Measurements from ENCODE around the gene TEAD1.

TEAD1 gene

GRCh38 chr11:12810568-12810894 lies 136.3 kb downstream of the TEAD1 start:
- no peak for DNase-seq (ENCODE audit: low spot score)

- DNase-seq (ENCODE audit: low spot score), result no peak
Measured at GRCh38 chr11:12811861-12812260, 137.6 kb downstream of the TEAD1 start.

- no peak for DNase-seq (ENCODE audit: low spot score)
Measured at GRCh38 chr11:12812849-12813248, 138.6 kb downstream of the TEAD1 start.

- DNase-seq (ENCODE audit: low spot score), result no peak
Measured at GRCh38 chr11:12813371-12814225, 139.4 kb downstream of the TEAD1 start.

GRCh38 chr11:12815129-12815480 lies 140.9 kb downstream of the TEAD1 start:
- DNase-seq (ENCODE audit: low spot score), result no peak

- DNase-seq (ENCODE audit: low spot score), result no peak
Measured at GRCh38 chr11:12815931-12816494, 141.8 kb downstream of the TEAD1 start.

DNA sequence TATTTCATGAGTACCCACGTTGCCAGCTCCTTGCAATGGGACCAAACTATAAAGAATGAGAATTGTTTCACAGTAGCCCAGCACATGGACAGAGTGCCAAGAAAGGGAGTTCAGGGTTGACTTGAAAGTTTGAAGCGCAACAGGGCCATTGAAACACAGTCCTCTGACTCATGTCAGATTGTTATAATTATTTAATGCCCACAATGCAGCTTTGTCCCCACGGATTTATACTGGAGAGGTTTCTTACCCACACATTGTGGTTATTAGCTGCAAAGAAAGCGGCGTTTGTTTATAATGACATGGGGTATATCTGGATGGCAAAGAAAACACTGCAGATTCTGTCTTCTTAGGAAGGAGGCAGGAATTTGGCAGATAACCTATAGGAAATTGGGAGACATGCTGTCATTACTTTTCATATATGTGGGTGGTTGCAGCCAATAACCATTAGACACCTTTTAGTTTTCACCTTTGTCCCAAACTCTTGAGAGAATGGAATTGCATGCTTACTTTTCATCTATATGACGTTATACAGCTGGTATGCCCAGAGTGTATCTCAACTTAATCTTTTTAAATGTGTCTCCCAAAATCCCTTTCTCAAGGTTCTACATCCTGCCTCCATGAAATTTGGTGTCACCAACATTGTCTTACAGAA lies 143.6 kb downstream of the TEAD1 start:
- DNase-seq (ENCODE audit: low spot score), result no peak

GRCh38 chr11:12818333-12819015 lies 144.3 kb downstream of the TEAD1 start:
- DNase-seq (ENCODE audit: low spot score), result no peak

- no peak for DNase-seq (ENCODE audit: low spot score)
Measured at GRCh38 chr11:12822392-12823022, 148.3 kb downstream of the TEAD1 start.

DNA sequence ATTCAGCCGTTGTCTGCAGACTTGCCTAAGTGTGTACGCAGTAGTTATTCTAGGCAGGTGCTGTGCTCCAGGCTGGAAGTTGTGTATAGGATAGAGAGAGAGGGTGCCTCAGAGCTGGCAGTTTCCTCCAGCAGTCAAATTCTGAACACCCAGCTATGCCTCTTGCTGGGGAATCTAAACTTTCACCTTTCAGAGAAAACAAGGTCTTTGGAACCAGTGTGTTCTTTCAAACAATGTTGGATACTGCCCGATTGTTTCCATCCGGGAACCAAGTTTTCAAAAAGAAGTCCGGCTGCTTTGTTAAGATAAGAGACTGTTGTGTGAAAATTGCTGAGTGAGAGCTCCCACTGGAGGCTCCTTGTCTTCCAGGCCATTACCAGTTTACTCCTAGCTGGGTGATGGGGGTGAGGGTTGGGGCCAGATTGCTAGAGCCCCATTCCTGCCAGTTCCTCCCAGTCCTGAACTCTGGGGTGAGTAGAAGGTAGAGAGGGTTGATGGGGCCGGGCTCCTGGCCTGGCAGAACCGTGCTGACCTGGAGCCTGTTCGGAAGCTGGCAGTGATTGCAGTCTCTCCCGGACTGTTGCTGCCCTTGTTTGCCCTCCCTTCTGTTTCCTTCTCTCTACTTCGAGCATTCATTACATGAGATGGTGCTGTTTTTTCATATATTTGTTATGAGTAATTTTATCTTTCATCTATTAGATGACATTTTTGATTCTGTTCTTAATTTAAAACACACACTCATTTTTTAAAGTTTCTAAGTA lies 150.2 kb downstream of the TEAD1 start:
- no peak for DNase-seq (ENCODE audit: low spot score)

GRCh38 chr11:12826441-12826840 lies 152.2 kb downstream of the TEAD1 start:
- DNase-seq (ENCODE audit: low spot score), result no peak

DNA sequence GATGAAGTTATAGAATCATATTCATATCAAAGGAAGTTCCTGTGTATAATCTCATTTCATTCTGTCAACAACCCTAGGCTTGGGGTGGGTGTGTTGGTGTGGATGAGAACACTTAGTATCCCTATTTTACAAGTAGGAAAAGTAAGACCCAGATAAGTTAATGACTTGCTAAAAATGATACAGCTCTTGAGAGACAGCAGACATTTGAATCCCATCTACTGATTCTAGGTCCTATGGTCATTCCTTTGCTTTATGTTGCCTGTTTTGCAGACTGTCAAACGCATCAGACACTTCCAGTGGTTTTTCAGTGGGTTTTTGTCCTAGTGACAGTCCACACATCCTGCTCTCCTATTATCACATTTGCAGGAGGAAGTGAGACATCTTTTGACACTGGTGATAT lies 153.1 kb downstream of the TEAD1 start:
- no peak for DNase-seq (ENCODE audit: low spot score)

GRCh38 chr11:12827929-12828812 lies 153.9 kb downstream of the TEAD1 start:
- no peak for DNase-seq (ENCODE audit: low spot score)

GRCh38 chr11:12829131-12829530 lies 154.9 kb downstream of the TEAD1 start:
- DNase-seq (ENCODE audit: low spot score), result no peak

DNA sequence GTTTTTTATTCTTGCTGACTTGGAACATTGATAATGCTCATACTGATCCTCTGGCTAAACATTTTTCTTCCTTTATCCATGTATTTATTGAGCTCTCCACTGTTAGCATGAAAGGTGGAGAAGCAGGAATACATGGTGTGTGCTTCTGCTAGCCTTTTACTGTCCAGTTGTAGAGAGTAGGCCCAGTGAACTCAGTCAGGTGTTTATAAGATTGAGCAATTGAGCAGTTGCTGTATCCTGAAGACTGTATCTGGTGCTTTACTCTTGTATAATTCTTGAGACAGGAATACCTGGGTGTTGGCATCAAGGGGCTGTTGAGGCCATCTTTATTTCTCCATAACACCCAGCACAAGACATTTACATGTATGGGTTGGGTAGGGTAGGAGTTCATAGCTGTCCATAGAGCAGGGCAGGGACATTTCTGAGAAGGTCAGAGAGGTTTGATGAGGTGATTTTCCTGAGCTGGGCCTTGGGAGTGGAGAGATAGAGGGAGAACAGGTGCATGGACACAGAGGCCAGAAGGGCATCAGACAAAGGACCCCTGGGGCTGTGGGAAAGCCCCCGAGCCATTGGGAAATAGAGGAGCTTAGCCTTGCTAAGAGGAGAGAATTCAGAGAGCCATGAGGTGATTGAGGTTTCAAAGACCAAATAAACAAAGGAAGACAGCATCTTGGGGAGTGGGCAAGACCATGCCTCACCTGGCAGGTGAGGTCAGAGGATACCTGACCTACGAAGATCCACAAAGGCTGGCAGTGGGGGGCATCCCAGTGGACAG lies 155.5 kb downstream of the TEAD1 start:
- no peak for DNase-seq (ENCODE audit: low spot score)

DNA sequence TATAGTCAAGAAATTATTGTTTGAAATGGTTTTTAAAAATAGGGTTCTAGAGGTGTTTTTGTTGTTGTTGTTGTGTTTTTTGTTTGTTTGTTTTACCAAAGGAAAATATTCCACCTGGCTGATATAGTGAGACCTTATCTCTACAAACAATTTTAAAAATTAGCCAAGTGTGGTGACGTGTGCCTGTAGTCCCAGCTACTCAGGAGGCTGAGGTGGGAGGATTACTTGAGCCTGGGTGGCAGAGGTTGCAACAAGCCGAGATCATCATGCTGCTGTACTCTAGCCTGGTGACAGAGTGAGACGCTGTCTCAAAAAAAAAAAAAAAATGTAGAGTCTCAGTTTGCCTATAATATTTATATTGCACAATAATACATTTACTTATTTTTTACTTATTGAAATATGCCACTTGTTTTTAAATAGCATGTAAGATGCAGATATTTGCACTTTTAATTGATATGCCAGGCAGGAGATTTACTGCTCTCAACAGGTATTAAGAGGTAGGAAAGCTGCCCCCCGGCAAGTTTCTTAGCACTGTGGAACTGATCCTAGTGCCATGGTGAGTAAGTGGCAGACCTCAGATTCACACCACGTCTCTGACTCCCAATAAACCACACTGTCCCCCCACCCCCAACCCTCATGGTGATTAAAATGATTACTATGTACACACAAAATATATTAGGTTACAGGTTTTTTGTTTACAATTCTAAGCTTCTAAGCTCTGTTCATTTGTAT lies 157.4 kb downstream of the TEAD1 start:
- no peak for DNase-seq (ENCODE audit: low spot score)

DNA sequence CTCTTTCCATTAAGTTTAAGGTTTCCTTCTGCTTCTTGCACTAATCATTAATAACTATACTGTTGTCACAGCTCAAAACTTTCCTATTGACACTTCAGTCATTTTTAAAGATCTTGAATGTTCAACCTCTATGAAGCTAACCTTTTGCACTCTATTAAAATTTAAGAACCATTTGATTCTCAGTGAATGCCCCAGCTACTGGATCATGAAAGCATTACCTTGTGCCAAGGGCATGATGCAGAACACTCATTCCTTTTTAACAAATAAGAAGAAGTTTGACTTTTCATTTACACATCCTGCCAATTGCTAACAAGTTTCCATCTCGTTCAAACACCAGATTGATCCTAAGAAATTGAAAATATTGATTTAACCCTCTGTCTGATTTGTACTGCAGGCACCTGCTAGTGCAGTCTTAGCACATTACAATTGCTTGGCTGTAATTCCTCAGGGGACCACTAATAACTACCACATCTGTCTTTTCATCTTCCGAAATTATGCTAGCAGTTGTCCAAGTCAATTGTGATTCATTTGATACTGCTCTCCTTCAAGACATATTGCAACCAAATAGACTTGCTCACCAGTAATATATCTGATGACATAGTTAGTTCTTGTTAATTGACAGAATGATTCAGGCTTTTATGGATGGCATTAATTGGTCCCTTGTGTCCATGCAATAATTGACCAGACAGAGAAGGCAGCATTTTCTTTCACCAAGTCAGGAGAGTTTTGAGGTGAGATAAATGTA lies 158.4 kb downstream of the TEAD1 start:
- no peak for DNase-seq (ENCODE audit: low spot score)

- DNase-seq (ENCODE audit: low spot score), result no peak
Measured at GRCh38 chr11:12834166-12834565, 159.9 kb downstream of the TEAD1 start.

All from hematopoietic multipotent progenitor cell treated with erythropoietin and hydrocortisone succinate and interleukin-3 and kit ligand, for 15 days (in vitro differentiated cells).